Stomach (tissue), 9 donors: Measurements from ENCODE around the gene CADM3. TPM values are rescaled to one million over a fixed set of nuclear protein-coding genes. Genes with fewer than 3 reads are reported as not detected.

ENCODE experiments used
- DNase-seq, 2 donors: peaks; one replicate each; pipeline versions ENCODE4 v3.0.0 to v3.0.0-alpha.2; 2013 to 2019
- H3K27ac ChIP-seq, 5 donors: fragments of 200-600 bp in 4 of 5; sonication (generic) in 4 of 5; one replicate each; pipeline ENCODE4 v1.5.1; 2013 to 2019; ENCODE audit warnings: mild to moderate bottlenecking in 1 of 5, moderate library complexity in 1 of 5
- H3K27me3 ChIP-seq, 3 donors: fragments of 200-600 bp; sonication (generic); one replicate each; pipeline ENCODE4 v1.5.1; 2017 to 2019; ENCODE audit warnings: mixed run types in 1 of 3
- H3K36me3 ChIP-seq, 4 donors: fragments of 200-600 bp; sonication (generic); 1 replicate in 3 of 4; 2 replicates in 1 of 4; pipeline ENCODE4 v1.5.1; 2016 to 2019
- H3K4me1 ChIP-seq, 4 donors: fragments of 200-600 bp; sonication (generic); one replicate each; pipeline ENCODE4 v1.5.1; 2016 to 2019
- H3K4me3 ChIP-seq, 4 donors: fragments of 200-600 bp; sonication (generic) in 3 of 4; one replicate each; pipeline ENCODE4 v1.5.1; 2016 to 2019; ENCODE audit warnings: mild to moderate bottlenecking in 1 of 4
- H3K9me3 ChIP-seq, 4 donors: fragments of 200-600 bp; sonication (generic); one replicate each; pipeline ENCODE4 v1.5.1; 2016 to 2019
- EP300 ChIP-seq: sonication (generic); formaldehyde crosslinking; IDR thresholded peaks from one replicate; pipeline ENCODE4 v1.6.1; 2017; ENCODE audit warnings: antibody characterized with exemption
- POLR2A ChIP-seq, 4 donors: fragments of 450-650 bp; IDR thresholded peaks; one replicate each; pipeline ENCODE4 v1.6.1; 2016; ENCODE audit warnings: antibody characterized with exemption in 4 of 4, control low read depth in 2 of 4, mild to moderate bottlenecking in 1 of 4, moderate library complexity in 1 of 4
- POLR2AphosphoS5 ChIP-seq, 3 donors: sonication (generic); formaldehyde crosslinking; IDR thresholded peaks; one replicate each; pipeline ENCODE4 v1.6.1; 2016; ENCODE audit warnings: antibody characterized with exemption in 3 of 3
- WGBS, 5 donors: extraction: QIAGEN DNeasy Blood & Tissue Kit in 3 of 5; methylation state at CpG; one replicate each; pipeline versions ENCODE4 v1.1.5 to v1.1.7; 2013 to 2018; 5-methylcytosine and 5-hydroxymethylcytosine counted together
- intact Hi-C: fragments of 100-400 bp; cut with DNase I; formaldehyde crosslinking; loops from one replicate; pipeline ENCODE4 v1.15.1; 2023; ENCODE audit warnings: low total_unique reads
- polyA plus RNA-seq, 3 donors: library from polyadenylated mRNA; stranded (reverse); fragments of 200-250 nt; gene quantifications; one replicate each; pipeline ENCODE4 v1.2.3, GENCODE V29; 2013
- total RNA-seq, 5 donors: library from RNA; depleted of rRNA; stranded (reverse); fragments of >200 nt; gene quantifications; one replicate each; pipeline versions ENCODE4 v1.1.0 to v1.2.3, GENCODE V29; 2014 to 2016
- TF ChIP-seq, protein P1 (sequence below), 7 experiments: fragments of 450-650 bp in 4 of 7; fragments of 200-600 bp in 3 of 7; sonication (generic) in 3 of 7; IDR thresholded peaks; one replicate each; pipeline ENCODE4 v1.5.1; 2016 to 2019; ENCODE audit warnings: antibody characterized with exemption in 7 of 7, control low read depth in 2 of 7, mild to moderate bottlenecking in 1 of 7
- donor health status: healthy with polysubstance abuse.
- donor health status: Bipolar disorder and iron deficiency.
- donor health status: healthy.

CADM3 gene
- total and polyA plus RNA-seq, 8 donors = 1.8 to 10.3 (median 5.8) TPM

DNA sequence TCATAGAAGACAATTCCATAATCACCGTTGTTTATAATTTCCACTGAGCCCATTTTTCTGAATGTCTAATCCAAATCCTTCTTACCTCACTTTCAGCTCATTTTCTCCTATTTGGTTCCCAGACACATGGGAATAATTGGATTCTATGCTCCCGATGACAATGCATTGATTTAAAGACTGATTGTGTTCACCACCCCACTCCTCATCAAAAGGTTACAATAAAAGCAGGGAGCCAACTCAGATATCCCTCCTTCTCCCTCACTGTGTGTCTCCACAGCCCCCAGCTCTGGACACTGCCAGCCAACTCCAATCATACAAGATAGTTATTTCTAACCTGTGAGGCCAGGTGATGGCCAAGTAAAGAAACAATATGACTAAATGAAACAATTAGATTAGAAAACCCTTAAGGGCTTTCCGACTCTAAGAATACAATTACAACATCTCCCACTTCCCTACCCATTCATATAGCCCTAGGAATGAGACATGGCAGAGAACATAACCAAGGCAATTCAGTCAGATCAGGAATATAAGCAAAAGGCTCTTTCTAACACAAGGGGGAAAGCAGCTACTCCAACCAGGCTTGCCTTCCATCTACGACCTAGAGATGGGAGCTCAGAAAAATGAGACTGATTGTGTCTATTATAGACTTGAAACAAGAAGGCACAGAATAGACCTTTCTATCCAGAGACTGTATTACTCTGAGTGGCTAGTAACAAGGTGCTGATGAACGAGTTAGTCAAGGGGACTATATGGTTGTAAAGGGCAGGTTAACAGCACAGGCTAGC, 28.5 kb upstream of the CADM3 start:
- WGBS, 5 donors = 48 to 61% (median 58%) methylated on average over 5 of the region's 5 CpGs
- TF ChIP-seq EP300 (no peak), POLR2A (IDR thresholded peaks at IDR 0.05) (no peak), POLR2AphosphoS5 (IDR thresholded peaks at IDR 0.05) (no peak)
- TF ChIP-seq, protein P1, sequence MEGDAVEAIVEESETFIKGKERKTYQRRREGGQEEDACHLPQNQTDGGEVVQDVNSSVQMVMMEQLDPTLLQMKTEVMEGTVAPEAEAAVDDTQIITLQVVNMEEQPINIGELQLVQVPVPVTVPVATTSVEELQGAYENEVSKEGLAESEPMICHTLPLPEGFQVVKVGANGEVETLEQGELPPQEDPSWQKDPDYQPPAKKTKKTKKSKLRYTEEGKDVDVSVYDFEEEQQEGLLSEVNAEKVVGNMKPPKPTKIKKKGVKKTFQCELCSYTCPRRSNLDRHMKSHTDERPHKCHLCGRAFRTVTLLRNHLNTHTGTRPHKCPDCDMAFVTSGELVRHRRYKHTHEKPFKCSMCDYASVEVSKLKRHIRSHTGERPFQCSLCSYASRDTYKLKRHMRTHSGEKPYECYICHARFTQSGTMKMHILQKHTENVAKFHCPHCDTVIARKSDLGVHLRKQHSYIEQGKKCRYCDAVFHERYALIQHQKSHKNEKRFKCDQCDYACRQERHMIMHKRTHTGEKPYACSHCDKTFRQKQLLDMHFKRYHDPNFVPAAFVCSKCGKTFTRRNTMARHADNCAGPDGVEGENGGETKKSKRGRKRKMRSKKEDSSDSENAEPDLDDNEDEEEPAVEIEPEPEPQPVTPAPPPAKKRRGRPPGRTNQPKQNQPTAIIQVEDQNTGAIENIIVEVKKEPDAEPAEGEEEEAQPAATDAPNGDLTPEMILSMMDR (IDR thresholded peaks at IDR 0.05) = no peak
- H3K9me3 ChIP-seq = no peaks in the 10 kb centered on the region
- H3K27me3 ChIP-seq = peaks cover 0 to 54% (median 16%) of the 10 kb centered on the region in 3 donors
- no peak overlapping the region for H3K27ac ChIP-seq
- DNase-seq = no peak
- intact Hi-C loops = no loop called here
- no peak overlapping the region for H3K4me3 ChIP-seq
- peaks cover 0 to 3% (median 0%) of the 10 kb centered on the region in 4 donors for H3K4me1 ChIP-seq
- H3K36me3 ChIP-seq = no peaks in the 10 kb centered on the region

DNA sequence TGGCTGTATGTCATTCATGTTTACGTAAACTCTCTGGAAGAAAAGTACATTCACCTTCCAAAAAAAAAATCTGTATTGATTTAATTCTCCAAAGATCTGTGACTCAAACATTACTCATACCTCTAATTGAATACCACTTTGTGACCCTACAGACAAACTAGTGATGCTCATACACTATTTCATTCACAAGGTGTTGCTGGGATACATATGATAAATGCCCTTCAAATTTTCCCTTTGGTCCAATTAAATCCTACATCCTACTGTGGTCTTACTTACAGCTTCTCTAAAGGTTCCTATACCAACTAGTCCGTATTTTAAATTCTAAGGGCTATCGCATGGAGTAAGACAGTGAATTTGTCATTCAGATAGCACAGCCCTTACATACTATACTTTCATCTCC, 26.8 kb upstream of the CADM3 start:
- Histone ChIP-seq H3K4me3 (no peak overlapping the region), H3K9me3 (no peaks in the 10 kb centered on the region), H3K4me1 (peaks cover 0 to 3% (median 0%) of the 10 kb centered on the region in 4 donors), H3K27ac (no peak overlapping the region), H3K36me3 (no peaks in the 10 kb centered on the region), H3K27me3 (peaks cover 0 to 38% (median 16%) of the 10 kb centered on the region in 3 donors)
- TF ChIP-seq POLR2AphosphoS5 (IDR thresholded peaks at IDR 0.05) (no peak), EP300 (no peak), POLR2A (IDR thresholded peaks at IDR 0.05) (no peak)
- TF ChIP-seq, protein P1 (IDR thresholded peaks at IDR 0.05) = no peak
- intact Hi-C loops = no loop called here
- 90 to 94% (median 90%) methylated on average over 3 of the region's 3 CpGs for WGBS, 5 donors
- DNase-seq = no peak

DNA sequence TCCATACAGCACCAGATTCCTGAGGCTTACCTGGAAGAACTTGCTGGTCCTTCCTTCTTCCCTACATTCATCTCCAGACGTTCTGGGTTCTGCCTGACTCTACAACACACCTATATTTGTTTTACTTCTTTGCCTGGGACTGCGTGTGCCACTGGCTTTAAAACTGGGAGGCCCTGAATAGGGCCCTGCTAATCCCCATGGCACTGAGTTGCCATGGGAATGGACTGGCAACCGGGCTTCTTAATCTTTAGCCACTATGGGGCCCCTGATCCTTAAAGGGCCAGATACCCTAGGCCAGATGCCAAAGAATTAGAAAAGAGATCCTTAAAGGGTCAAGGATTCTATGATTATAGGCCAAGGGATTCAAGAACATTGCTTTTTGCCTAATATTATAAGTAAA, 24.4 kb upstream of the CADM3 start:
- TF ChIP-seq EP300 = no peak
- TF ChIP-seq, protein P1 (IDR thresholded peaks at IDR 0.05) = no peak
- TF ChIP-seq POLR2AphosphoS5 (IDR thresholded peaks at IDR 0.05) = no peak
- TF ChIP-seq POLR2A (IDR thresholded peaks at IDR 0.05) = no peak
- no peaks in the 10 kb centered on the region for H3K36me3 ChIP-seq
- intact Hi-C loops = no loop called here
- no peak for DNase-seq
- WGBS, 5 donors = 20 to 43% (median 33%) methylated on average over 3 of the region's 3 CpGs
- H3K9me3 ChIP-seq = peaks cover 0 to 6% (median 0%) of the 10 kb centered on the region in 4 donors
- H3K4me3 ChIP-seq = no peak overlapping the region
- peaks cover 0 to 14% (median under 1%) of the 10 kb centered on the region in 3 donors for H3K27me3 ChIP-seq
- no peak overlapping the region for H3K27ac ChIP-seq
- H3K4me1 ChIP-seq = no peaks in the 10 kb centered on the region

DNA sequence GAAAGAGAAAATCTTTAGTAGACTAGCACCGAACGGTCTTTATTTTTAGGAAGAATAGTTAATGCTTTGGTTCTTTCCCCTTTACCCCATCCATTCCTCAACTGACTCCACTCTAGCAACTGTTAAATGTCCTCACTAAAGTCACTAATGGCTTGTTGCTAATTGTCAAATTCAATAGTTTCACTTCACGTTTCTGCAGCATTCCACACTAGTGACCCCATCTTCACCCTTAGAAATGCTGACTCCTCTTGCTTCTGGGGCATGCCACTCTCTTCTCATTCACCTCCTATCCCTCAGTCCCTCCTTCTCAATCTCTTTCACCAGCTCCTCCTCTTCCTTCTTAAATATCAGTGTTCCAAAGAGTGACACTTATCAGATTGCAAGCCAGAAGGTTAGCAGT, 19.4 kb upstream of the CADM3 start:
- DNase-seq = no peak
- Histone ChIP-seq H3K4me1 (no peaks in the 10 kb centered on the region), H3K36me3 (no peaks in the 10 kb centered on the region), H3K27me3 (peaks cover 0 to 5% (median 0%) of the 10 kb centered on the region in 3 donors), H3K9me3 (peaks cover 0 to 13% (median 0%) of the 10 kb centered on the region in 4 donors), H3K27ac (no peak overlapping the region), H3K4me3 (no peak overlapping the region)
- intact Hi-C loops = no loop called here
- TF ChIP-seq EP300 (no peak), POLR2A (IDR thresholded peaks at IDR 0.05) (no peak), POLR2AphosphoS5 (IDR thresholded peaks at IDR 0.05) (no peak)
- TF ChIP-seq, protein P1 (IDR thresholded peaks at IDR 0.05) = no peak
- 70 to 75% (median 70%) methylated on average over 3 of the region's 3 CpGs for WGBS, 5 donors
